Activated CD8-positive, alpha-beta memory T cell treated with anti-CD3 and anti-CD28 coated beads for 48 hours (primary cell): ENCODE results near the gene PEDS1.
"Not testable (repeated sequence)": the region's sequence is repeated elsewhere in the genome, so short reads cannot be mapped to it uniquely, and the experiment has no call there.

Experiments
- DNase-seq, 3 experiments: peaks; one replicate each; pipeline ENCODE4 v3.0.0-alpha.2; 2020; ENCODE audit warnings: low read depth in 2 of 3, low spot score in 2 of 3

PEDS1 gene

DNA sequence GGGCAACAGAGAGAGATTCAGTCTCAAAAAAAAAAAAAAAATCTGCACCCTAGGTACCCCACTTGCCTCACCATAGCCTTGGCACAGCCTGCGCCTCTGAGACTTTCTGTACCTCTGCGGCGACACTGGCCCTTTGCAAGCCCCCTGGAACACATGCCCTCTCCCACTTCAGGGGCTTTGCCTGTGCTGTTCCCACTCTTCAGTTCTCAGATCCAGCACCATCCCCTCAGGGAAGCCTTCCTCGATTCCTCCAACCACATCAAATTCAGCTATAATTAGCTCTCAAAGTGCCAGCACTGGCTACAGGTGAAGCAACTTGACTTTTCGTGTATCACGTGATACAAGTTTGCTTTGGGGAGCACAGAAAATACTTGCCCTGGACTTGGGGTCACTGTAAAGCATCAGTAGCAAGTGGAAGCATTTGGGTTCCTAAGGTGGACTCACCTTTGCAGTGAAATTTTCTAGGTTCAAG lies 38.4 kb downstream of the PEDS1 start:
- DNase-seq, result no peak

GRCh38 chr20:50113420-50114224 lies 39.9 kb downstream of the PEDS1 start:
- DNase-seq, result no peak

GRCh38 chr20:50112512-50113419 lies 40.8 kb downstream of the PEDS1 start, which contains the start of gene UBE2V1:
Gene UBE2V1, minus strand, starts transcription at chr20:50113150. Its CDS starts 22 bp downstream, at chr20:50113128.
- peak; percentile 63 to 82 (median 78) for DNase-seq

- DNase-seq, result no peak
These were observed 41.6 kb downstream of the PEDS1 start for GRCh38 chr20:50111829-50112495.

GRCh38 chr20:50111120-50111828 lies 42.2 kb downstream of the PEDS1 start:
- DNase-seq, result no peak

- no peak for DNase-seq
These were observed 43.1 kb downstream of the PEDS1 start for GRCh38 chr20:50110141-50111047.

DNA sequence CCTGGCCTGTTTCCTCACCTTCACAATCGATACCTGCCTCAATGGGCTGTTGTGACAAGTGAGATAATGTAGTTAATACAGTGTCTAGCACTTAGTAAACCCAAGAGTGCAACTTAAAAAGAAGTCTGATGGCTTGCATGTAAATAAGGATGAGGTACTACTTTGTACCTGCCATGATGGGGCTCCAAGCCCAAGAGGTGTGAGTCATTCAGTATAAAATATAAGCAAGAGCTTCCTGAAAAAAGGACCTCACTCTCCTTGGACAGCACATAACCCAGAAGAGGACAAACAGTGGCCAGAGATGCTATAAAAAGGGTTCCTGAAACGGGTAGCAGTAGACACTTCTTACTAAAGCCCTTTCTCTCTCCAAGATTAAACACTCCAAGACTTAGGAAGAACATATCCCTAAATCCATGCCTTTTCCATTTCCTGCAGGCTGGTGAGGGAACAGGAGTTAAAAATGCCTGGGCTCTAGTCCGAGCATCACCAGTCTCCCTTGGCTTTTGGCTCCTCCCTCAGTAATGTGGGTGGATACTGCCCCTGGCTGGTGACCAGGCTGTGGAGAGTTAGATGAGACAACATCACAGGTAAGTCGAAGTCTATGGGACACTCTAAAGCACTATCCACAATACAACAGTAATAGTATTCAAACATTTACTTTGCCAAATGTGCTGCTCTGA lies 44.8 kb downstream of the PEDS1 start:
- DNase-seq, result no peak

- no peak for DNase-seq
These were observed 45.7 kb downstream of the PEDS1 start for GRCh38 chr20:50107796-50108331.

- no peak for DNase-seq
These were observed 46.4 kb downstream of the PEDS1 start for GRCh38 chr20:50107086-50107660.

DNA sequence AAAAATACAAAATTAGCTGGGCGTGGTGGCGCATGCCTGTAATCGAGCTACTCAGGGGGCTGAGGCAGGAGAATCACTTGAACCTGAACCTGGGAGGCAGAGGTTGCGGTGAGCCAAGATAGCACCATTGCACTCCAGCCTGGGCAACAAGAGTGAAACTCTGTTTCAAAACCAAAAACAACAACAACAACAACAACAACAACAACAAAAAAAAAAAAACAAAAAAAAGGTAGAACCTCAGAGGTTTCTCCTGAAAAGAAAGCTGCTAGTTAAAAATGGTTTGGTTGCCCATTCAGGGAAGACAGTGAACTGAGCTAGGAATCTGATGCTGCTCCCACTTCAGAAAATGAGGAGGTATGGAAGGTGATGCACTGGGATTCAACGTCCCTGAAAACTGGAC lies 46.9 kb downstream of the PEDS1 start:
- not testable (repeated sequence) for DNase-seq
